DND-41 (cell line): ENCODE measurements around the gene MCF2L2.

Experiments used
- ATAC-seq: fragments of 200-7000 bp; cut with Tn5 transposase; 3 replicates; pipeline ENCODE4 v1.9.1; 2021; ENCODE audit warnings: low read depth; ENCODE audit not compliant: insufficient read depth
- DNase-seq: peaks from one replicate; pipeline ENCODE4 v3.0.0-alpha.2; 2020
- H2AFZ ChIP-seq: 2 replicates; pipeline ENCODE4 v1.6.0; 2012; ENCODE audit warnings: low read depth, low read length
- H3K27ac ChIP-seq: 2 replicates; pipeline ENCODE4 v1.5.1; 2012; ENCODE audit warnings: low read length, inconsistent platforms
- H3K27me3 ChIP-seq: fragments of 200-600 bp; sonication (generic); 2 replicates; pipeline ENCODE4 v1.6.0; 2012; ENCODE audit warnings: low read length, mild to moderate bottlenecking, inconsistent platforms; ENCODE audit not compliant: insufficient read depth, poor library complexity
- H3K36me3 ChIP-seq: 2 replicates; pipeline ENCODE4 v1.5.1; 2012; ENCODE audit warnings: low read length, inconsistent platforms; ENCODE audit not compliant: insufficient read depth
- H3K4me1 ChIP-seq: 2 replicates; pipeline ENCODE4 v1.5.1; 2012; ENCODE audit warnings: mild to moderate bottlenecking, low read length; ENCODE audit not compliant: insufficient read depth
- H3K4me2 ChIP-seq: 2 replicates; pipeline ENCODE4 v1.6.0; 2012; ENCODE audit warnings: mild to moderate bottlenecking, moderate library complexity, low read length, inconsistent platforms; ENCODE audit not compliant: insufficient read depth
- H3K4me3 ChIP-seq, 2 experiments: fragments of 200-600 bp in 1 of 2; shearing (Covaris generic) in 1 of 2; 2 replicates each; pipeline ENCODE4 v1.5.1; 2012 to 2016; ENCODE audit warnings: inconsistent platforms in 2 of 2, low read length in 2 of 2, mild to moderate bottlenecking in 2 of 2, low read depth in 1 of 2, moderate library complexity in 1 of 2
- H3K79me2 ChIP-seq: 2 replicates; pipeline ENCODE4 v1.6.0; 2012; ENCODE audit warnings: low read length, inconsistent platforms; ENCODE audit not compliant: insufficient read depth
- H3K9ac ChIP-seq: 2 replicates; pipeline ENCODE4 v1.6.0; 2012; ENCODE audit warnings: low read depth, mild to moderate bottlenecking, inconsistent platforms, low read length, moderate library complexity
- H3K9me3 ChIP-seq: 2 replicates; pipeline ENCODE4 v1.5.1; 2012; ENCODE audit warnings: low read length, moderate library complexity, mild to moderate bottlenecking, inconsistent platforms; ENCODE audit not compliant: insufficient read depth, severe bottlenecking
- H4K20me1 ChIP-seq: 2 replicates; pipeline ENCODE4 v1.6.0; 2012; ENCODE audit warnings: low read length; ENCODE audit not compliant: insufficient read depth
- EZH2 ChIP-seq: IDR thresholded peaks from 3 replicates; pipeline ENCODE4 v1.6.1; 2012; ENCODE audit warnings: borderline replicate concordance, low read depth, mild to moderate bottlenecking, moderate library complexity, low read length, inconsistent platforms; ENCODE audit not compliant: severe bottlenecking
- TF ChIP-seq, protein P1 (sequence below): IDR thresholded peaks from 2 replicates; pipeline ENCODE4 v1.5.1; 2012; ENCODE audit warnings: borderline replicate concordance, low read length, moderate library complexity, mild to moderate bottlenecking; ENCODE audit not compliant: poor library complexity, severe bottlenecking; ENCODE audit errors: extremely low read depth

Gene MCF2L2

DNA sequence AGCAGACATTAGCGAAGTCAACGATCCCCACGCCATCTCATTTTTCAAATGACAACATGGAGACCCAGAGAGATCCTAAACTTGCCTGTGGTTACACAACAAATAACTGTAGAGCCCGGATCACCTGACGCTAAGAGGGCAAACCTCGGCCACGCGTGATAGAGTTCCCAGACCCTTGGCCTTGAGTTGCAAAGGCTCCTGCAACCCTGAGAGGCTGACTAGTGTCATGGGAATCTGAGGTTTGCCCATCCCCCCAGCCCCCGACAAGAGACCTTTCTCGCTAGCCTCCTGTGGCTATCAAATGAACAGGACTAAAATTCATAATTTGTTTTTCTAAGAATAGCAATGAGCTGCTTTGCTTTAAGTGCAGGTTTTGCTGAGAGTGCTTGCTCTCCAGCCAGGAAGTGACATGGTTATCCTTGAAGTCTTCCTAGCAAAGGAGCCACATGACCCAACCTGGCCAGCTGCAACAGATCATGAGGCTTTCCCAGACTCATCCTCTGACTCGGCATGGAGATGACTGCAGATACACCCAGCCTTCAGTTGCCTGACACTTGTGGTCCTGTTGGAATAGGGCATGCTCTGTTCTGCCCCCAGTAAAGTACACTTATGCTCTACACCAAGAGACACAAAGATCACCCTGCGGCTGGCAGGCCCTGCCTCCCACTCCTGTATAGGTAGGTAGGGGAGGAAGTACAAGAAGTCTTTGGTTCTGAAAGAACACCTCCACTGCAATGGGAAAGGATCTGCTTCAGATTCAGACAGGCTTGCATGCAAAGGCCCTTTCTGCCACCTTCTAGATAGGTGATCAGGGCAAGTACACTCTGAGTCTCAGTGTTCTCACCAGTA lies 36.0 kb downstream of the MCF2L2 start:
- H3K9me3 ChIP-seq: no peaks in the 10 kb centered on the region
- H3K4me3 ChIP-seq: no peak overlapping the region
- ATAC-seq (no peak), DNase-seq (no peak)
- no peak overlapping the region for H2AFZ ChIP-seq
- H3K4me1 ChIP-seq: no peaks in the 10 kb centered on the region
- no peaks in the 10 kb centered on the region for H3K79me2 ChIP-seq
- H3K36me3 ChIP-seq: no peaks in the 10 kb centered on the region
- no peak overlapping the region for H3K9ac ChIP-seq
- peaks cover 3% of the 10 kb centered on the region; the same call in 1 of the 2 replicates for H4K20me1 ChIP-seq
- no peak for TF ChIP-seq EZH2
- TF ChIP-seq, protein P1, sequence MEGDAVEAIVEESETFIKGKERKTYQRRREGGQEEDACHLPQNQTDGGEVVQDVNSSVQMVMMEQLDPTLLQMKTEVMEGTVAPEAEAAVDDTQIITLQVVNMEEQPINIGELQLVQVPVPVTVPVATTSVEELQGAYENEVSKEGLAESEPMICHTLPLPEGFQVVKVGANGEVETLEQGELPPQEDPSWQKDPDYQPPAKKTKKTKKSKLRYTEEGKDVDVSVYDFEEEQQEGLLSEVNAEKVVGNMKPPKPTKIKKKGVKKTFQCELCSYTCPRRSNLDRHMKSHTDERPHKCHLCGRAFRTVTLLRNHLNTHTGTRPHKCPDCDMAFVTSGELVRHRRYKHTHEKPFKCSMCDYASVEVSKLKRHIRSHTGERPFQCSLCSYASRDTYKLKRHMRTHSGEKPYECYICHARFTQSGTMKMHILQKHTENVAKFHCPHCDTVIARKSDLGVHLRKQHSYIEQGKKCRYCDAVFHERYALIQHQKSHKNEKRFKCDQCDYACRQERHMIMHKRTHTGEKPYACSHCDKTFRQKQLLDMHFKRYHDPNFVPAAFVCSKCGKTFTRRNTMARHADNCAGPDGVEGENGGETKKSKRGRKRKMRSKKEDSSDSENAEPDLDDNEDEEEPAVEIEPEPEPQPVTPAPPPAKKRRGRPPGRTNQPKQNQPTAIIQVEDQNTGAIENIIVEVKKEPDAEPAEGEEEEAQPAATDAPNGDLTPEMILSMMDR: no peak
- no peak overlapping the region for H3K4me2 ChIP-seq
- H3K27me3 ChIP-seq: no peaks in the 10 kb centered on the region
- no peak overlapping the region for H3K27ac ChIP-seq

DNA sequence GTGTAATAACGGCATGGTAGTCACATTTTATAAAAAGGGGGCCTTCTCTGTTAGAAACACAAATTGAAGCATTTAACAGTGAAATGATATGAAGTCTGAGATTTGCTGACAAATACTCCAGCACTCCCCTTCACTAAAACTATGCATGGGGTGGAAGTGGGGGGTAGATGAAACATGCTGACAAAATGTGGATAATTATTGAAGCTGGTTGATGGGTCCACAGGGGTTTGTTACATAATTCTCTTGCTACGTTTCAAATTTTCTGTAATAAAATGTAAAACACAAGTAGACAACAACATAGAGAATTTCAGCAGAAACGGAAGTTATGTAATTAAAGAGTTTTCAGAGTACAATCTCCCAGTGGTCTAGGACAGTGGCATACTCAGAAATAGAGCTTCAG lies 37.0 kb downstream of the MCF2L2 start:
- no peak for ATAC-seq

DNA sequence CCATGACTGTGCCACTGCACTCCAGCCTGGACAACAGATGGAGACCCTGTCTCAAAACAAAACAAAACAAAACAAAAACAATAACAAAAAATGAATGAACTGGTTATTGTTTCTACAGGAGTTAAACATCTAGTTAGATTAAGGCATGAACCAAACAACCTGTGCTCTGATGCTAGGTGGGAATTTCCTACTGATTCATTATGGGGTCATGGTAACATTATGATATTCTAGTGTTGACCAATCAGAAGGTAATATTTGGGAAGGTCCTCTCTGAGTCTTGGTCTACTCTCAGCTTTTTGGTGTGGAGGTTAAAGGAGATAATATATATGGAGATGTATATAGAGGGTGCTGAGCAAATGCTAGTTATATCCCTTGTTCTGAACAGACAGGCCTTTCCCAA lies 37.6 kb downstream of the MCF2L2 start:
- no peak for ATAC-seq
- Histone ChIP-seq H3K9ac (no peak overlapping the region), H3K36me3 (no peaks in the 10 kb centered on the region), H3K79me2 (no peaks in the 10 kb centered on the region), H3K9me3 (no peaks in the 10 kb centered on the region), H3K27me3 (no peaks in the 10 kb centered on the region), H2AFZ (no peak overlapping the region), H4K20me1 (no peaks in the 10 kb centered on the region), H3K4me2 (no peak overlapping the region), H3K27ac (no peak overlapping the region), H3K4me1 (no peaks in the 10 kb centered on the region), H3K4me3 (no peak overlapping the region)
- no peak for DNase-seq
- TF ChIP-seq EZH2: no peak
- TF ChIP-seq, protein P1: no peak

More for the DNA sequence above, 37.0 kb downstream of the MCF2L2 start:
- no peak for DNase-seq
- no peak overlapping the region for H3K9ac ChIP-seq
- H3K4me3 ChIP-seq: no peak overlapping the region
- no peak overlapping the region for H3K27ac ChIP-seq
- TF ChIP-seq EZH2: no peak
- TF ChIP-seq, protein P1: no peak
- no peaks in the 10 kb centered on the region for H3K4me1 ChIP-seq
- H3K79me2 ChIP-seq: no peaks in the 10 kb centered on the region
- no peaks in the 10 kb centered on the region for H3K36me3 ChIP-seq
- no peaks in the 10 kb centered on the region for H4K20me1 ChIP-seq
- no peaks in the 10 kb centered on the region for H3K27me3 ChIP-seq
- no peak overlapping the region for H2AFZ ChIP-seq
- no peak overlapping the region for H3K4me2 ChIP-seq
- H3K9me3 ChIP-seq: no peaks in the 10 kb centered on the region
